HEK293 (cell line): ENCODE results near the gene SCG3.

Source experiments
- CTCF ChIA-PET: fragments of 350-600 bp; formaldehyde crosslinking; extraction: SDS; loops from one replicate; lab custom pipeline; 2021; ENCODE audit warnings: antibody characterized with exemption; lab: Yijun Ruan, JAX
- POLR2A ChIA-PET: fragments of 300-600 bp; formaldehyde crosslinking; extraction: SDS; loops from one replicate; lab custom pipeline; 2020; ENCODE audit warnings: antibody characterized with exemption, inconsistent platforms; lab: Yijun Ruan, JAX
- H3K27ac ChIP-seq: fragments of 200-500 bp; sonication (Bioruptor generic); 2 replicates; pipeline ENCODE4 v1.5.1; 2014; ENCODE audit warnings: low read depth, low read length, control low read depth, inconsistent platforms; ENCODE audit errors: extremely low read depth
- H3K36me3 ChIP-seq, 2 experiments: fragments of 200-500 bp in 1 of 2; sonication (Bioruptor generic) in 1 of 2; 1 replicate in 1 of 2; 2 replicates in 1 of 2; pipeline ENCODE4 v1.5.1; 2014 to 2017; ENCODE audit warnings: inconsistent platforms in 2 of 2, low read length in 2 of 2; ENCODE audit not compliant: control insufficient read depth in 2 of 2, insufficient read depth in 1 of 2
- H3K4me1 ChIP-seq: fragments of 200-500 bp; sonication (Bioruptor generic); 2 replicates; pipeline ENCODE4 v1.5.1; 2014; ENCODE audit warnings: mild to moderate bottlenecking, low read length, inconsistent platforms; ENCODE audit not compliant: control insufficient read depth, insufficient read depth
- H3K4me3 ChIP-seq: 2 replicates; pipeline ENCODE4 v1.5.1; 2011; ENCODE audit warnings: low read depth, mild to moderate bottlenecking, control low read depth, low read length, moderate library complexity
- H3K9me3 ChIP-seq: fragments of 200-500 bp; sonication (Bioruptor generic); 2 replicates; pipeline ENCODE4 v1.5.1; 2014; ENCODE audit warnings: low read depth, low read length, inconsistent platforms; ENCODE audit not compliant: control insufficient read depth, insufficient read depth
- KLF17 ChIP-seq: fragments of 450-650 bp; formaldehyde crosslinking; IDR thresholded peaks from 2 replicates; pipeline ENCODE4 v1.5.1; 2016; ENCODE audit warnings: missing biosample characterization, missing genetic modification characterization
- PBX3 ChIP-seq: sonication (generic); formaldehyde crosslinking; IDR thresholded peaks from 2 replicates; pipeline ENCODE4 v1.8.1; 2022; ENCODE audit warnings: mild to moderate bottlenecking, moderate library complexity, missing genetic modification reagents
- RBAK ChIP-seq: fragments of 450-650 bp; formaldehyde crosslinking; IDR thresholded peaks from 2 replicates; pipeline ENCODE4 v1.5.1; 2016; ENCODE audit warnings: missing biosample characterization, missing genetic modification characterization
- REST ChIP-seq: fragments of 450-650 bp; formaldehyde crosslinking; IDR thresholded peaks from 2 replicates; pipeline ENCODE4 v1.5.1; 2016; ENCODE audit warnings: missing biosample characterization, missing genetic modification characterization
- ZBTB48 ChIP-seq: fragments of 450-650 bp; formaldehyde crosslinking; IDR thresholded peaks from 2 replicates; pipeline ENCODE4 v1.5.1; 2016; ENCODE audit warnings: missing biosample characterization, missing genetic modification characterization
- ZNF155 ChIP-seq: fragments of 450-650 bp; formaldehyde crosslinking; IDR thresholded peaks from 2 replicates; pipeline ENCODE4 v1.5.1; 2016; ENCODE audit warnings: missing biosample characterization, missing genetic modification characterization
- ZNF174 ChIP-seq: fragments of 450-650 bp; formaldehyde crosslinking; IDR thresholded peaks from 2 replicates; pipeline ENCODE4 v1.5.0; 2017; ENCODE audit warnings: missing biosample characterization, mild to moderate bottlenecking, missing genetic modification characterization
- ZNF248 ChIP-seq: fragments of 450-650 bp; formaldehyde crosslinking; IDR thresholded peaks from 2 replicates; pipeline ENCODE4 v1.5.1; 2017; ENCODE audit warnings: missing biosample characterization, missing genetic modification characterization
- ZNF302 ChIP-seq: fragments of 450-650 bp; formaldehyde crosslinking; IDR thresholded peaks from 2 replicates; pipeline ENCODE4 v1.5.1; 2016; ENCODE audit warnings: missing biosample characterization, missing genetic modification characterization, low read depth
- ZNF354C ChIP-seq: fragments of 450-650 bp; formaldehyde crosslinking; IDR thresholded peaks from 2 replicates; pipeline ENCODE4 v1.5.1; 2016; ENCODE audit warnings: missing biosample characterization, missing genetic modification characterization, low read depth, borderline replicate concordance
- ZNF580 ChIP-seq: fragments of 450-650 bp; formaldehyde crosslinking; IDR thresholded peaks from 2 replicates; pipeline ENCODE4 v1.5.1; 2016; ENCODE audit warnings: missing biosample characterization, missing genetic modification characterization
- ZNF776 ChIP-seq: fragments of 450-650 bp; formaldehyde crosslinking; IDR thresholded peaks from 2 replicates; pipeline ENCODE4 v1.5.0; 2017; ENCODE audit warnings: missing biosample characterization, missing genetic modification characterization, borderline replicate concordance
- ZSCAN4 ChIP-seq: fragments of 450-650 bp; formaldehyde crosslinking; IDR thresholded peaks from 2 replicates; pipeline ENCODE4 v1.5.1; 2017; ENCODE audit warnings: missing biosample characterization, missing genetic modification characterization

The SCG3 gene

GRCh38 chr15:51680321-51680720 lies 982 bp upstream of the SCG3 start (continued):
- no peak for TF ChIP-seq ZNF302 (tag by site-specific recombination)

- no peaks in the 10 kb centered on the region for H3K36me3 ChIP-seq
- H3K4me3 ChIP-seq: no peak overlapping the region
- ChIA-PET POLR2A (no interaction called here), CTCF (interaction anchor here (0.5 to 1.9 kb wide), 2 partner anchors 88 to 170 kb away, joined by 3 to 5 read pairs; no protein-coding TSS in a partner anchor)
- H3K4me1 ChIP-seq: no peaks in the 10 kb centered on the region
- no peak overlapping the region for H3K27ac ChIP-seq
- H3K9me3 ChIP-seq: no peaks in the 10 kb centered on the region
- no peak for TF ChIP-seq ZNF174 (tag by site-specific recombination)
Measured at GRCh38 chr15:51687565-51687964, 6.3 kb downstream of the SCG3 start.

- H3K4me1 ChIP-seq: no peaks in the 10 kb centered on the region
- H3K9me3 ChIP-seq: no peaks in the 10 kb centered on the region
- POLR2A ChIA-PET: no interaction called here
- no peak for TF ChIP-seq ZNF155 (tag by site-specific recombination)
- TF ChIP-seq REST (tag by site-specific recombination): no peak
- no peak for TF ChIP-seq ZSCAN4 (tag by site-specific recombination)
- TF ChIP-seq, all 188 proteins: peak for 0
- Histone ChIP-seq H3K36me3 (no peaks in the 10 kb centered on the region), H3K27ac (no peak overlapping the region), H3K4me3 (no peak overlapping the region)
- CTCF ChIA-PET: interaction anchor here (0.6 to 0.7 kb wide), 2 partner anchors 42 to 87 kb away, joined by 3 read pairs; no protein-coding TSS in a partner anchor
Measured at GRCh38 chr15:51688863-51689262, 7.6 kb downstream of the SCG3 start.

GRCh38 chr15:51692154-51692553 lies 10.9 kb downstream of the SCG3 start:
- ChIA-PET POLR2A (no interaction called here), CTCF (interaction anchor here (1.7 kb wide), 1 partner anchor 84 kb away, joined by 4 read pairs; no protein-coding TSS in a partner anchor)
- Histone ChIP-seq H3K9me3 (no peaks in the 10 kb centered on the region), H3K4me1 (no peaks in the 10 kb centered on the region), H3K27ac (no peak overlapping the region), H3K36me3 (no peaks in the 10 kb centered on the region), H3K4me3 (no peak overlapping the region)
- TF ChIP-seq ZNF248 (no peak), PBX3 (CRISPR knock-in tag) (no peak), RBAK (no peak), ZBTB48 (no peak), ZNF580 (no peak), ZNF776 (tag by site-specific recombination) (no peak), ZNF354C (tag by site-specific recombination) (no peak), KLF17 (tag by site-specific recombination) (no peak)
